Panc1 (cell line): ENCODE results near the gene TBX4.

Experiments used
- POLR2AphosphoS5 ChIP-seq: IDR thresholded peaks from 2 replicates; pipeline ENCODE4 v1.6.1; 2012; ENCODE audit warnings: mild to moderate bottlenecking, low read depth, low read length, moderate library complexity
- TCF7L2 ChIP-seq: IDR thresholded peaks from 2 replicates; pipeline ENCODE4 v1.6.1; 2011; ENCODE audit warnings: mild to moderate bottlenecking, low read depth, low read length, inconsistent platforms
- TF ChIP-seq, protein P1 (sequence below): fragments of 450-650 bp; IDR thresholded peaks from 2 replicates; pipeline ENCODE4 v1.5.1; 2017; ENCODE audit warnings: mild to moderate bottlenecking
- TF ChIP-seq, protein P2 (sequence below), 2 experiments: IDR thresholded peaks; 2 replicates each; pipeline ENCODE4 v1.6.1; 2011 to 2012; ENCODE audit warnings: low read depth in 2 of 2, control low read depth in 1 of 2, low read length in 1 of 2, mild to moderate bottlenecking in 1 of 2, moderate library complexity in 1 of 2; ENCODE audit not compliant: insufficient read depth in 1 of 2

DNA sequence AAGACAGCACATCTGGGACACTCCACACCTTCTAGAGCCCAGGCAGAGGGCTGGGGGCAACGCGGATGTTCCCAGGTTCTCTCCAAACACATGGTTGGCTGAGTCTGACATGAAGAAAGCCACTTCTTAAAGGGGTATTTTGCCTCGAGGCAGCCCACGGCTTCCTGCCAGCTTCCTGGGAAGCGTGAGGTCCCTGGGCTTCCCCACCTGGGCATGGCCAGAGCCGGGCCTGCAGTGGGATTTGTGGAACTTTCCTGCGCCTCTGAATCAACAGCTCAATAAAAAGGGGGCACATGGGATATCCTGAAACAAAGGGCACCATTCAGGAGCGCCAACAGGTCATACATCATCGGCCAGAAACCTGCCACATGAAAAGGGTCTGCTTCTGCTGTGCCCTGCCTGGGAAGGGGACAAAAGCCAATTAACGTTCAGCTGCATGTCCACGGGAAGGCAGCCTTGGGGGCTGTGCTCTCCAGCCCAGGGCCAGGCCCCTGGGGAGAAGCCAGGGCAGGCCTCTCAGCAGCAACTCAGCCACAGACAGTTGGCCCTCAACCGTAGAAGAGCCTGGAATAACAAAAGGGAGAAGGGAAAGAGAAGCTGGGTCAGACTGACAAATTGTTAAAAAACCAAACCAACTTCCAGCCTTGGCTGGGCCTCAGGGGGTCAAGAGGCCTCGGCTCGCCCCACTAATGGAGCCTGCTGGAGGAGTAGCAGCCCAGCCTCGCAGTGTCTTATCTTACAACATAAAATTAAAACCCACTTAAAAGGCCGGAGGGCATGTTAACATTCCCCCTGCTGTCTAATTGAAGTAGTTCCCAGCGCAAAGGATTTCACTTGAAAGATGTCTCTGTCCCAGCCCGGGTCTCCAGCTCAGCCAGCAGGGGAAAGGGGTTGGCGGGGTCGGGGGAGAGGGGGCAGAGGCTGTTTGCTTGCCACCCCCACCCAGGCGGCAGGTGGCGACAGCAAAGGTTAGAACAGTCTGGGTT is 34.2 kb downstream of the TBX4 start:
- TF ChIP-seq, protein P1, sequence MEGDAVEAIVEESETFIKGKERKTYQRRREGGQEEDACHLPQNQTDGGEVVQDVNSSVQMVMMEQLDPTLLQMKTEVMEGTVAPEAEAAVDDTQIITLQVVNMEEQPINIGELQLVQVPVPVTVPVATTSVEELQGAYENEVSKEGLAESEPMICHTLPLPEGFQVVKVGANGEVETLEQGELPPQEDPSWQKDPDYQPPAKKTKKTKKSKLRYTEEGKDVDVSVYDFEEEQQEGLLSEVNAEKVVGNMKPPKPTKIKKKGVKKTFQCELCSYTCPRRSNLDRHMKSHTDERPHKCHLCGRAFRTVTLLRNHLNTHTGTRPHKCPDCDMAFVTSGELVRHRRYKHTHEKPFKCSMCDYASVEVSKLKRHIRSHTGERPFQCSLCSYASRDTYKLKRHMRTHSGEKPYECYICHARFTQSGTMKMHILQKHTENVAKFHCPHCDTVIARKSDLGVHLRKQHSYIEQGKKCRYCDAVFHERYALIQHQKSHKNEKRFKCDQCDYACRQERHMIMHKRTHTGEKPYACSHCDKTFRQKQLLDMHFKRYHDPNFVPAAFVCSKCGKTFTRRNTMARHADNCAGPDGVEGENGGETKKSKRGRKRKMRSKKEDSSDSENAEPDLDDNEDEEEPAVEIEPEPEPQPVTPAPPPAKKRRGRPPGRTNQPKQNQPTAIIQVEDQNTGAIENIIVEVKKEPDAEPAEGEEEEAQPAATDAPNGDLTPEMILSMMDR, result no peak
- TF ChIP-seq POLR2AphosphoS5 (no peak), TCF7L2 (no peak)
- TF ChIP-seq, protein P2, sequence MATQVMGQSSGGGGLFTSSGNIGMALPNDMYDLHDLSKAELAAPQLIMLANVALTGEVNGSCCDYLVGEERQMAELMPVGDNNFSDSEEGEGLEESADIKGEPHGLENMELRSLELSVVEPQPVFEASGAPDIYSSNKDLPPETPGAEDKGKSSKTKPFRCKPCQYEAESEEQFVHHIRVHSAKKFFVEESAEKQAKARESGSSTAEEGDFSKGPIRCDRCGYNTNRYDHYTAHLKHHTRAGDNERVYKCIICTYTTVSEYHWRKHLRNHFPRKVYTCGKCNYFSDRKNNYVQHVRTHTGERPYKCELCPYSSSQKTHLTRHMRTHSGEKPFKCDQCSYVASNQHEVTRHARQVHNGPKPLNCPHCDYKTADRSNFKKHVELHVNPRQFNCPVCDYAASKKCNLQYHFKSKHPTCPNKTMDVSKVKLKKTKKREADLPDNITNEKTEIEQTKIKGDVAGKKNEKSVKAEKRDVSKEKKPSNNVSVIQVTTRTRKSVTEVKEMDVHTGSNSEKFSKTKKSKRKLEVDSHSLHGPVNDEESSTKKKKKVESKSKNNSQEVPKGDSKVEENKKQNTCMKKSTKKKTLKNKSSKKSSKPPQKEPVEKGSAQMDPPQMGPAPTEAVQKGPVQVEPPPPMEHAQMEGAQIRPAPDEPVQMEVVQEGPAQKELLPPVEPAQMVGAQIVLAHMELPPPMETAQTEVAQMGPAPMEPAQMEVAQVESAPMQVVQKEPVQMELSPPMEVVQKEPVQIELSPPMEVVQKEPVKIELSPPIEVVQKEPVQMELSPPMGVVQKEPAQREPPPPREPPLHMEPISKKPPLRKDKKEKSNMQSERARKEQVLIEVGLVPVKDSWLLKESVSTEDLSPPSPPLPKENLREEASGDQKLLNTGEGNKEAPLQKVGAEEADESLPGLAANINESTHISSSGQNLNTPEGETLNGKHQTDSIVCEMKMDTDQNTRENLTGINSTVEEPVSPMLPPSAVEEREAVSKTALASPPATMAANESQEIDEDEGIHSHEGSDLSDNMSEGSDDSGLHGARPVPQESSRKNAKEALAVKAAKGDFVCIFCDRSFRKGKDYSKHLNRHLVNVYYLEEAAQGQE (IDR thresholded peaks at IDR 0.05; ENCODE audit: insufficient read depth in 1 of 2, low read depth in 2 of 2, low read length in 1 of 2), result no peak
